HG03175 (cell line): Measurements from ENCODE around the gene U2AF1.
"Not testable (repeated sequence)": the region's sequence is repeated elsewhere in the genome, so short reads cannot be mapped to it uniquely, and the experiment has no call there.

Experiments used
- ATAC-seq: cut with Tn5 transposase; IDR thresholded peaks from one replicate; pipeline ENCODE4 v1.9.1; 2021; ENCODE audit warnings: mild to moderate bottlenecking, moderate library complexity; ENCODE audit not compliant: unreplicated experiment

Gene U2AF1

GRCh38 chr21:43106965-43107793 lies at the start of gene U2AF1:
TSS of gene U2AF1 (minus strand) at chr21:43107570. CDS start at chr21:43107494, 76 bp downstream.
- peak; percentile 72 for ATAC-seq

GRCh38 chr21:43153601-43154000 lies 46.2 kb upstream of the U2AF1 start:
- ATAC-seq = not testable (repeated sequence)

- not testable (repeated sequence) for ATAC-seq
Measured at GRCh38 chr21:43149344-43149743, 42.0 kb upstream of the U2AF1 start.

- not testable (repeated sequence) for ATAC-seq
Measured at GRCh38 chr21:43147999-43148398, 40.6 kb upstream of the U2AF1 start.

- not testable (repeated sequence) for ATAC-seq
Measured at GRCh38 chr21:43146637-43147036, 39.3 kb upstream of the U2AF1 start.

GRCh38 chr21:43141407-43141806 lies 34.0 kb upstream of the U2AF1 start:
- not testable (repeated sequence) for ATAC-seq

- not testable (repeated sequence) for ATAC-seq
Measured at GRCh38 chr21:43138944-43139343, 31.6 kb upstream of the U2AF1 start.

GRCh38 chr21:43134520-43134919 lies 27.1 kb upstream of the U2AF1 start:
- ATAC-seq = not testable (repeated sequence)

- not testable (repeated sequence) for ATAC-seq
Measured at GRCh38 chr21:43130094-43130493, 22.7 kb upstream of the U2AF1 start.

GRCh38 chr21:43115956-43116355 lies 8.6 kb upstream of the U2AF1 start:
- not testable (repeated sequence) for ATAC-seq

GRCh38 chr21:43114483-43114882 lies 7.1 kb upstream of the U2AF1 start:
- ATAC-seq = not testable (repeated sequence)

GRCh38 chr21:43109006-43109405 lies 1.6 kb upstream of the U2AF1 start:
- not testable (repeated sequence) for ATAC-seq

GRCh38 chr21:43108177-43108576 lies 807 bp upstream of the U2AF1 start:
- ATAC-seq = not testable (repeated sequence)

GRCh38 chr21:43107794-43108137 lies 396 bp upstream of the U2AF1 start:
- peak; percentile 21 for ATAC-seq

- not testable (repeated sequence) for ATAC-seq
Measured at GRCh38 chr21:43104642-43105041, 2.7 kb downstream of the U2AF1 start.

GRCh38 chr21:43102281-43102680 lies 5.1 kb downstream of the U2AF1 start:
- not testable (repeated sequence) for ATAC-seq

- not testable (repeated sequence) for ATAC-seq
Measured at GRCh38 chr21:43101676-43102075, 5.7 kb downstream of the U2AF1 start.

GRCh38 chr21:43101000-43101399 lies 6.4 kb downstream of the U2AF1 start:
- not testable (repeated sequence) for ATAC-seq

GRCh38 chr21:43091979-43092614 lies 15.3 kb downstream of the U2AF1 start:
- not testable (repeated sequence) for ATAC-seq

GRCh38 chr21:43090947-43091346 lies 16.4 kb downstream of the U2AF1 start:
- not testable (repeated sequence) for ATAC-seq

- ATAC-seq = not testable (repeated sequence)
Measured at GRCh38 chr21:43089463-43089862, 17.9 kb downstream of the U2AF1 start.
